ENCODE data around the gene PNPLA2. TPM values are rescaled to one million over a fixed set of nuclear protein-coding genes. Genes with fewer than 3 reads are reported as not detected.
A peak's percentile ranks its signal among the peaks of the same experiment; 100 is the strongest.

Gene PNPLA2
- total and polyA plus RNA-seq, 2 of the 8 experiments (the other 6 are each of a cell fraction or from before 2014, with no cell fraction given): 30.9 to 62.1 TPM

DNA sequence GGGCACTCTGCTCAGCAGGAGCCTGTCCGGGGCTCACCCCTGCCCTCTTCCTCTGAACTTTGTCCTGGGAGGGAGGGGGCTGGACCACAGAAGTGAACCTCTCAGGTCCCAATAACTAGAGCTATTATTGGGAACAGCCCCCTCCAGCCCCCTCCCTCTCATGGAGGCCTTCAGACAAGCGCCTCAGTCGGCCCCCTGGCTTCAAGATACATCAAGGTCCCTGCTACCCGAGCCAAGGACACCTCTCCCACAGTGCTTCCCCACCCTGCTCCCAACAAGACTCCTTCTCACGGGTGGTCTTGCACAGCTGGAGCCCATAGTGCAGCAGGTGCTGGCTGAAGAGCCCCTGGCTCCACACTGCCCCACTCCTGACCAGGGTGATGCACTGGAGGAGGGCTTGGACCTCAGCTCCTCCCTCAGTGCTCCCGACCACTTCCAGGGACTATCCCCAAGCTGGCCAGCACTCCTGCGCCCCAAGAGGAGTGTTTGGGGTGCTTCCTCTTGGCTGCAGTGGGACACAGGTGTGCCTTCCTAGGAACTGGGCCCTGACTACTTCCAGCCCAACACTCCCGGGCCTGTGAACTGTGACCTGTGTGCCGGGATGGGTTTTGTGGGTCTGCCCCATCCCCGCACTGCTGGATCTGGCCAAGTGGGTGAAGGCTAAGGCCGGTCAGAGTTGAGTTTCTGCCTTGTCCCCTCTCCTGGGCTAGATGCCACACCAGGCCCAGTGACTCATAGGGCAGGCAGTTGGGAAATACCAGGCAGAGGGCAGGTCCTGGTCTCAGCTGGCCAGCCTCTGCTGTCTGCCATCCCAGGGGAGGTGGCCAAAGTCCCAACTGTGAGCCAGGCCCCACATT is 2.2 kb downstream of the PNPLA2 start:
- Histone ChIP-seq H3K56ac (replicated peaks; ENCODE audit: insufficient read length, low read depth, low read length) (no peak overlapping the region), H2BK20ac (ENCODE audit: low read length) (no peak overlapping the region), H3K9ac (replicated peaks in 1 of 4; ENCODE audit: extremely low read depth in 1 of 4, low read depth in 3 of 4, low read length in 3 of 4) (no peak overlapping the region), H3K23ac (ENCODE audit: insufficient read length) (no peak overlapping the region), H3K23me2 (ENCODE audit: low read depth, low read length) (peaks cover 8% of the 10 kb centered on the region; the same call in 1 of the 2 replicates), H3K4me2 (ENCODE audit: insufficient read depth in 1 of 2, low read depth in 2 of 2, low read length in 2 of 2) (peak overlapping the region; percentile 70 to 83), H2BK120ac (replicated peaks; ENCODE audit: low read depth, low read length) (no peak overlapping the region), H4K8ac (ENCODE audit: extremely low read depth, insufficient read depth, low read length) (no peak overlapping the region), H3K79me2 (ENCODE audit: control insufficient read depth in 1 of 2, insufficient read depth in 2 of 2, low read length in 2 of 2) (peaks cover 0 to 5% of the 10 kb centered on the region in 2 experiments; a peak in 1 of 4 replicates), H3K27me3 (replicated peaks in 1 of 4; ENCODE audit: control insufficient read depth in 3 of 4, extremely low read depth in 1 of 4, insufficient read depth in 3 of 4, low read length in 3 of 4) (no peaks in the 10 kb centered on the region; a peak in 2 of 7 replicates), H2BK15ac (ENCODE audit: low read length) (no peak overlapping the region; the same call in 1 of the 2 replicates), H3K79me1 (ENCODE audit: low read depth, low read length) (peaks cover 8% of the 10 kb centered on the region), H4K91ac (replicated peaks; ENCODE audit: insufficient read length, low read length) (no peak overlapping the region), H4K20me1 (replicated peaks in 1 of 2; ENCODE audit: control insufficient read depth in 1 of 2, insufficient read depth in 2 of 2, low read length in 2 of 2) (peaks cover 0 to 14% of the 10 kb centered on the region in 2 experiments), H3K4me3 (ENCODE audit: extremely low read depth in 1 of 4, insufficient read depth in 2 of 4, low read depth in 3 of 4, low read length in 4 of 4) (peak overlapping the region; percentile 77 to 92 (median 80); a peak in 5 of 8 replicates), H3K4ac (replicated peaks; ENCODE audit: insufficient read length, low read depth, low read length) (no peak overlapping the region), H3K27ac (ENCODE audit: low read depth, low read length) (no peak overlapping the region), H4K5ac (ENCODE audit: insufficient read length, low read depth, low read length) (no peak overlapping the region), H2AK5ac (ENCODE audit: low read depth, low read length) (no peak overlapping the region), H3K9me3 (ENCODE audit: insufficient read depth in 2 of 2, low read depth in 1 of 2, low read length in 1 of 2) (no peaks in the 10 kb centered on the region), H3K36me3 (ENCODE audit: control insufficient read depth in 2 of 4, insufficient read depth in 4 of 4, low read length in 3 of 4) (peaks cover 0 to 10% (median 1%) of the 10 kb centered on the region in 4 experiments; a peak in 1 of 8 replicates), H2AFZ (ENCODE audit: low read length) (no peak overlapping the region), H3K14ac (ENCODE audit: insufficient read length) (no peak overlapping the region), H3K4me1 (replicated peaks in 1 of 4; ENCODE audit: control insufficient read depth in 3 of 4, insufficient read depth in 4 of 4, low read length in 3 of 4) (peaks cover 0 to 15% (median 9%) of the 10 kb centered on the region in 4 experiments; a peak in 5 of 7 replicates), H2BK5ac (ENCODE audit: low read depth, low read length) (no peak overlapping the region), H2BK12ac (ENCODE audit: low read depth, low read length) (no peak overlapping the region), H3K18ac (ENCODE audit: extremely low read depth, low read length) (no peak overlapping the region)
- CTCF ChIA-PET (ENCODE audit: partially characterized antibody): interaction anchor here (1.0 to 1.2 kb wide), 2 partner anchors 22 to 273 kb away, joined by 3 read pairs; no protein-coding TSS in a partner anchor
- POLR2A ChIA-PET (ENCODE audit: partially characterized antibody): interaction anchor here (1.3 to 53.0 kb wide), 6 partner anchors 9 to 124 kb away, joined by 3 to 1917 read pairs (median 6); partner anchors contain the start of genes CD151, CEND1, CRACR2B and PIDD1
- FAIRE-seq (no peak), DNase-seq (ENCODE audit: low read depth in 1 of 2, low spot score in 2 of 2) (no peak)
- 93% methylated on average over 11 of the region's 11 CpGs; no CpG with 5 or more reads in 1 of the 2 experiments for WGBS, 2 experiments (ENCODE audit: extremely low coverage in 1 of 2, insufficient coverage in 1 of 2, insufficient read length in 1 of 2, insufficient replicate concordance in 2 of 2, low coverage in 1 of 2, low lambda C conversion rate in 2 of 2, missing lambda C conversion rate in 1 of 2)
- TF ChIP-seq SIRT6 (IDR thresholded peaks at IDR 0.05; ENCODE audit: low read length) (no peak), TBP (IDR thresholded peaks at IDR 0.05; ENCODE audit: low read depth, low read length) (no peak), MAFK (IDR thresholded peaks at IDR 0.05; ENCODE audit: low read depth, low read length) (no peak), HDAC6 (IDR thresholded peaks at IDR 0.05; ENCODE audit: low read depth, low read length) (no peak), TCF12 (IDR thresholded peaks at IDR 0.05; ENCODE audit: low read depth, low read length) (no peak), JUN (IDR thresholded peaks at IDR 0.05; ENCODE audit: low read depth, low read length) (no peak), BCL11A (IDR thresholded peaks at IDR 0.05; ENCODE audit: low read depth in 2 of 2, low read length in 2 of 2) (no peak), ZNF274 (IDR thresholded peaks at IDR 0.05; ENCODE audit: borderline replicate concordance, extremely low read depth, low read length) (no peak), ASH2L (IDR thresholded peaks at IDR 0.05; ENCODE audit: low read length) (no peak), CBX5 (IDR thresholded peaks at IDR 0.05; ENCODE audit: low read depth, low read length) (no peak), RXRA (IDR thresholded peaks at IDR 0.05; ENCODE audit: insufficient read depth, low read depth, low read length) (no peak)
- TF ChIP-seq, protein P1, sequence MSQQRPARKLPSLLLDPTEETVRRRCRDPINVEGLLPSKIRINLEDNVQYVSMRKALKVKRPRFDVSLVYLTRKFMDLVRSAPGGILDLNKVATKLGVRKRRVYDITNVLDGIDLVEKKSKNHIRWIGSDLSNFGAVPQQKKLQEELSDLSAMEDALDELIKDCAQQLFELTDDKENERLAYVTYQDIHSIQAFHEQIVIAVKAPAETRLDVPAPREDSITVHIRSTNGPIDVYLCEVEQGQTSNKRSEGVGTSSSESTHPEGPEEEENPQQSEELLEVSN (IDR thresholded peaks at IDR 0.05): no peak

Measured in H1 (cell line).